K562 (cell line): Measurements from ENCODE around the gene DDR1. TPM values are rescaled to one million over a fixed set of nuclear protein-coding genes. Genes with fewer than 3 reads are reported as not detected.
A peak's percentile ranks its signal among the peaks of the same experiment; 100 is the strongest.

ENCODE experiments used
- CSDE1 ChIP-seq, 2 experiments: fragments of 450-650 bp; IDR thresholded peaks; 2 replicates each; pipeline ENCODE4 v1.6.1; 2016; ENCODE audit warnings: mild to moderate bottlenecking in 1 of 2
- E2F8 ChIP-seq: fragments of 450-650 bp; IDR thresholded peaks from 2 replicates; pipeline ENCODE4 v1.7.1; 2018; ENCODE audit warnings: mild to moderate bottlenecking, low read depth; ENCODE audit not compliant: partially characterized antibody
- FOXJ3 ChIP-seq: sonication (generic); formaldehyde crosslinking; IDR thresholded peaks from 2 replicates; pipeline ENCODE4 v1.4.0; 2020; ENCODE audit warnings: mild to moderate bottlenecking, missing genetic modification reagents
- MYNN ChIP-seq, 2 experiments: sonication (generic); formaldehyde crosslinking in 1 of 2; IDR thresholded peaks; 2 replicates each; pipeline versions ENCODE4 v1.5.0 to v1.6.1; 2016 to 2020; ENCODE audit warnings: antibody characterized with exemption in 1 of 2, missing genetic modification reagents in 1 of 2
- PREB ChIP-seq: sonication (generic); formaldehyde crosslinking; IDR thresholded peaks from 2 replicates; pipeline ENCODE4 v1.8.1; 2023; ENCODE audit warnings: mild to moderate bottlenecking, missing genetic modification reagents
- RBM22 ChIP-seq: fragments of 200-400 bp; formaldehyde crosslinking; IDR thresholded peaks from 2 replicates; pipeline ENCODE4 v1.6.1; 2018; ENCODE audit warnings: low read length, low read depth; ENCODE audit not compliant: poor library complexity, severe bottlenecking
- RNF219 ChIP-seq: fragments of 250-450 bp; sonication (Bioruptor Pico); IDR thresholded peaks from 2 replicates; pipeline ENCODE4 v1.5.0; 2022; ENCODE audit warnings: mild to moderate bottlenecking
- SRSF9 ChIP-seq: fragments of 200-400 bp; formaldehyde crosslinking; IDR thresholded peaks from 2 replicates; pipeline ENCODE4 v1.6.1; 2017; ENCODE audit warnings: low read depth, low read length, borderline replicate concordance
- TGIF2 ChIP-seq: sonication (generic); formaldehyde crosslinking; IDR thresholded peaks from 2 replicates; pipeline ENCODE4 v1.8.1; 2022; ENCODE audit warnings: mild to moderate bottlenecking, missing genetic modification reagents, moderate library complexity
- ZBTB1 ChIP-seq: sonication (generic); formaldehyde crosslinking; IDR thresholded peaks from 2 replicates; pipeline ENCODE4 v1.8.1; 2023; ENCODE audit warnings: missing genetic modification reagents, low read depth, mild to moderate bottlenecking, borderline replicate concordance
- ZNF282 ChIP-seq: sonication (generic); formaldehyde crosslinking; IDR thresholded peaks from 2 replicates; pipeline ENCODE4 v1.8.1; 2023; ENCODE audit warnings: missing genetic modification reagents
- ZNF586 ChIP-seq: fragments of 450-650 bp; formaldehyde crosslinking; conservative IDR thresholded peaks from 2 replicates; pipeline ENCODE4 v1.4.0; 2020; ENCODE audit warnings: mild to moderate bottlenecking, moderate library complexity
- ZSCAN32 ChIP-seq: fragments of 450-650 bp; formaldehyde crosslinking; IDR thresholded peaks from 2 replicates; pipeline ENCODE4 v1.4.0; 2020; ENCODE audit warnings: mild to moderate bottlenecking, moderate library complexity
- polyA plus RNA-seq, 8 experiments: library from polyadenylated mRNA; depleted of rRNA in 4 of 8; stranded (reverse) in 5 of 8; unstranded in 3 of 8; fragments of >200 nt; fragmentation: Nextera tagmentation in 2 of 8; fragmentation: Illumina TruSeq in 1 of 8; extraction: Ambion mirVana in 2 of 8; extraction: Trizol in 1 of 8; gene quantifications; 2 replicates each; pipeline versions ENCODE4 v1.2.1 to v1.2.3, GENCODE V29; 2011 to 2014; ENCODE audit warnings: inconsistent platforms in 1 of 8, missing spikeins in 1 of 8
- total RNA-seq, 7 experiments: library from RNA; depleted of rRNA in 6 of 7; stranded (reverse); fragments of >200 nt in 6 of 7; fragmentation: Illumina TruSeq in 2 of 7; extraction: Trizol in 2 of 7; gene quantifications; 2 replicates each; pipeline versions ENCODE4 v1.2.1 to v1.2.3, GENCODE V29; 2011 to 2021; ENCODE audit warnings: low replicate concordance in 1 of 7
- TF ChIP-seq, protein P1 (sequence below), 2 experiments: IDR thresholded peaks in 1 of 2; conservative IDR thresholded peaks in 1 of 2; 2 replicates each; pipeline ENCODE4 v1.6.1; 2016; ENCODE audit warnings: low read depth in 2 of 2, mild to moderate bottlenecking in 1 of 2, missing compliant biosample characterization in 1 of 2, missing genetic modification characterization in 1 of 2, moderate library complexity in 1 of 2
- TF ChIP-seq, protein P2 (sequence below): fragments of 250-450 bp; sonication (Bioruptor Pico); IDR thresholded peaks from 2 replicates; pipeline ENCODE4 v1.5.1; 2021; ENCODE audit warnings: mild to moderate bottlenecking

The DDR1 gene
- total and polyA plus RNA-seq, 9 of the 15 experiments (the other 6 are each of a cell fraction or from before 2014, with no cell fraction given) = 1.4 to 44.6 (median 12.2) TPM

- TF ChIP-seq, protein P1, sequence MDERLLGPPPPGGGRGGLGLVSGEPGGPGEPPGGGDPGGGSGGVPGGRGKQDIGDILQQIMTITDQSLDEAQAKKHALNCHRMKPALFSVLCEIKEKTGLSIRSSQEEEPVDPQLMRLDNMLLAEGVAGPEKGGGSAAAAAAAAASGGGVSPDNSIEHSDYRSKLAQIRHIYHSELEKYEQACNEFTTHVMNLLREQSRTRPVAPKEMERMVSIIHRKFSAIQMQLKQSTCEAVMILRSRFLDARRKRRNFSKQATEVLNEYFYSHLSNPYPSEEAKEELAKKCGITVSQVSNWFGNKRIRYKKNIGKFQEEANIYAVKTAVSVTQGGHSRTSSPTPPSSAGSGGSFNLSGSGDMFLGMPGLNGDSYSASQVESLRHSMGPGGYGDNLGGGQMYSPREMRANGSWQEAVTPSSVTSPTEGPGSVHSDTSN (CRISPR knock-in tag; IDR thresholded peaks at IDR 0.05; ENCODE audit: low read depth) = no peak
- TF ChIP-seq, protein P1 (tag; conservative IDR thresholded peaks at IDR 0.05; ENCODE audit: low read depth) = 0 out of 2 replicates have a peak, but pooled peaks have one; percentile 38
- TF ChIP-seq RNF219 (no peak), E2F8 (peak; percentile 31), MYNN (IDR thresholded peaks at IDR 0.05) (no peak), MYNN (CRISPR knock-in tag; IDR thresholded peaks at IDR 0.05) (no peak), PREB (CRISPR knock-in tag) (no peak), ZSCAN32 (CRISPR knock-in tag) (no peak), SRSF9 (no peak), FOXJ3 (no peak), TGIF2 (no peak), ZBTB1 (no peak), RBM22 (no peak), ZNF586 (no peak), ZNF282 (CRISPR knock-in tag) (no peak), CSDE1 (IDR thresholded peaks at IDR 0.05) (no peak)
- TF ChIP-seq, protein P2, sequence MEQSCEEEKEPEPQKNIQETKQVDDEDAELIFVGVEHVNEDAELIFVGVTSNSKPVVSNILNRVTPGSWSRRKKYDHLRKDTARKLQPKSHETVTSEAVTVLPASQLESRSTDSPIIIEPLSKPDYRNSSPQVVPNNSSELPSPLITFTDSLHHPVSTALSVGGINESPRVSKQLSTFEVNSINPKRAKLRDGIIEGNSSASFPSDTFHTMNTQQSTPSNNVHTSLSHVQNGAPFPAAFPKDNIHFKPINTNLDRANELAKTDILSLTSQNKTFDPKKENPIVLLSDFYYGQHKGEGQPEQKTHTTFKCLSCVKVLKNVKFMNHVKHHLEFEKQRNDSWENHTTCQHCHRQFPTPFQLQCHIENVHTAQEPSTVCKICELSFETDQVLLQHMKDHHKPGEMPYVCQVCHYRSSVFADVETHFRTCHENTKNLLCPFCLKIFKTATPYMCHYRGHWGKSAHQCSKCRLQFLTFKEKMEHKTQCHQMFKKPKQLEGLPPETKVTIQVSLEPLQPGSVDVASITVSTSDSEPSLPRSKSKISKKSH (CRISPR knock-in tag) = no peak
These were observed 42.4 kb upstream of the DDR1 start (continued) for GRCh38 chr6:30841644-30842504.
